HepG2 (cell line): ENCODE data around the gene AP3B1. TPM values are rescaled to one million over a fixed set of nuclear protein-coding genes. Genes with fewer than 3 reads are reported as not detected.

Experiments used
- ATF7-NPFF ChIP-seq: sonication (generic); formaldehyde crosslinking; IDR thresholded peaks from 2 replicates; pipeline ENCODE4 v1.8.1; 2023; ENCODE audit warnings: mild to moderate bottlenecking, low read depth, missing genetic modification reagents, moderate library complexity
- ATRX ChIP-seq: sonication (generic); formaldehyde crosslinking; IDR thresholded peaks from 2 replicates; pipeline ENCODE4 v1.4.0; 2020; ENCODE audit warnings: missing genetic modification reagents, borderline replicate concordance
- CBX5 ChIP-seq: sonication (generic); formaldehyde crosslinking; IDR thresholded peaks from 2 replicates; pipeline ENCODE4 v1.4.0; 2020; ENCODE audit warnings: missing genetic modification reagents, borderline replicate concordance
- GATAD1 ChIP-seq: IDR thresholded peaks from 2 replicates; pipeline ENCODE4 v1.6.1; 2016; ENCODE audit warnings: missing genetic modification reagents, missing compliant biosample characterization
- HOXA3 ChIP-seq: sonication (generic); formaldehyde crosslinking; IDR thresholded peaks from 2 replicates; pipeline ENCODE4 v1.5.0; 2020; ENCODE audit warnings: missing genetic modification reagents
- JUN ChIP-seq: sonication (generic); formaldehyde crosslinking; IDR thresholded peaks from 2 replicates; pipeline ENCODE4 v1.4.0; 2020; ENCODE audit warnings: mild to moderate bottlenecking, missing genetic modification reagents
- MXD4 ChIP-seq: IDR thresholded peaks from 2 replicates; pipeline ENCODE4 v1.6.1; 2016; ENCODE audit warnings: mild to moderate bottlenecking, missing biosample characterization, missing genetic modification reagents
- NPAS2 ChIP-seq: sonication (generic); formaldehyde crosslinking; IDR thresholded peaks from 2 replicates; pipeline ENCODE4 v1.8.0; 2022; ENCODE audit warnings: mild to moderate bottlenecking, missing genetic modification reagents, borderline replicate concordance
- PHB2 ChIP-seq: fragments of 450-650 bp; IDR thresholded peaks from 2 replicates; pipeline ENCODE4 v1.6.1; 2018; ENCODE audit not compliant: partially characterized antibody
- PHF21A ChIP-seq: sonication (generic); formaldehyde crosslinking; IDR thresholded peaks from 2 replicates; pipeline ENCODE4 v1.5.0; 2020; ENCODE audit warnings: mild to moderate bottlenecking, missing genetic modification reagents
- TOPORS ChIP-seq: sonication (generic); formaldehyde crosslinking; IDR thresholded peaks from 2 replicates; pipeline ENCODE4 v1.8.0; 2023; ENCODE audit warnings: mild to moderate bottlenecking, missing genetic modification reagents
- ZC3H13 ChIP-seq: sonication (generic); formaldehyde crosslinking; IDR thresholded peaks from 2 replicates; pipeline ENCODE4 v1.8.1; 2023; ENCODE audit warnings: mild to moderate bottlenecking, missing genetic modification reagents, moderate library complexity
- ZNF205 ChIP-seq: IDR thresholded peaks from 2 replicates; pipeline ENCODE4 v1.6.1; 2018; ENCODE audit warnings: missing biosample characterization, missing genetic modification reagents
- polyA plus RNA-seq, 8 experiments: library from polyadenylated mRNA; depleted of rRNA in 3 of 8; stranded (reverse) in 7 of 8; unstranded in 1 of 8; fragments of >200 nt; fragmentation: Illumina TruSeq in 4 of 8; extraction: Trizol in 4 of 8; gene quantifications; 2 replicates each; pipeline versions ENCODE4 v1.2.1 to v1.2.3, GENCODE V29; 2011 to 2016; ENCODE audit warnings: low read depth in 4 of 8, missing spikeins in 1 of 8, mixed read lengths in 1 of 8; ENCODE audit not compliant: insufficient read depth in 1 of 8
- total RNA-seq, 5 experiments: library from RNA; depleted of rRNA; stranded (reverse); fragments of >200 nt; fragmentation: Illumina TruSeq; extraction: Trizol; gene quantifications; 2 replicates each; pipeline ENCODE4 v1.2.3, GENCODE V29; 2016; ENCODE audit warnings: low read depth in 1 of 5
- TF ChIP-seq, protein P1 (sequence below): sonication (generic); formaldehyde crosslinking; IDR thresholded peaks from 2 replicates; pipeline ENCODE4 v1.9.0; 2021; ENCODE audit warnings: missing genetic modification reagents, borderline replicate concordance
- TF ChIP-seq, protein P2 (sequence below): sonication (generic); formaldehyde crosslinking; IDR thresholded peaks from 2 replicates; pipeline ENCODE4 v1.8.0; 2022; ENCODE audit warnings: missing genetic modification reagents, low read depth, mild to moderate bottlenecking, borderline replicate concordance
- TF ChIP-seq, protein P3 (sequence below): sonication (generic); formaldehyde crosslinking; IDR thresholded peaks from 2 replicates; pipeline ENCODE4 v1.5.0; 2020; ENCODE audit warnings: missing genetic modification reagents
- TF ChIP-seq, protein P4 (sequence below): sonication (generic); formaldehyde crosslinking; IDR thresholded peaks from 2 replicates; pipeline ENCODE4 v1.4.0; 2020; ENCODE audit warnings: mild to moderate bottlenecking, missing genetic modification reagents
- TF ChIP-seq, protein P5 (sequence below): fragments of 450-650 bp; IDR thresholded peaks from 2 replicates; pipeline ENCODE4 v1.6.1; 2016
- TF ChIP-seq, protein P6 (sequence below): sonication (generic); formaldehyde crosslinking; IDR thresholded peaks from 2 replicates; pipeline ENCODE4 v1.8.1; 2023; ENCODE audit warnings: mild to moderate bottlenecking, moderate library complexity, missing genetic modification reagents
- TF ChIP-seq, protein P7 (sequence below), 2 experiments: fragments of 450-650 bp in 1 of 2; sonication (generic) in 1 of 2; formaldehyde crosslinking; IDR thresholded peaks; 2 replicates each; pipeline versions ENCODE4 v1.5.0 to v1.8.0; 2020 to 2022; ENCODE audit warnings: mild to moderate bottlenecking in 1 of 2, missing genetic modification reagents in 1 of 2

The AP3B1 gene
- total and polyA plus RNA-seq, 2 of the 13 experiments (the other 11 are each of a cell fraction or from before 2014, with no cell fraction given), result 37.7 to 51.2 TPM

DNA sequence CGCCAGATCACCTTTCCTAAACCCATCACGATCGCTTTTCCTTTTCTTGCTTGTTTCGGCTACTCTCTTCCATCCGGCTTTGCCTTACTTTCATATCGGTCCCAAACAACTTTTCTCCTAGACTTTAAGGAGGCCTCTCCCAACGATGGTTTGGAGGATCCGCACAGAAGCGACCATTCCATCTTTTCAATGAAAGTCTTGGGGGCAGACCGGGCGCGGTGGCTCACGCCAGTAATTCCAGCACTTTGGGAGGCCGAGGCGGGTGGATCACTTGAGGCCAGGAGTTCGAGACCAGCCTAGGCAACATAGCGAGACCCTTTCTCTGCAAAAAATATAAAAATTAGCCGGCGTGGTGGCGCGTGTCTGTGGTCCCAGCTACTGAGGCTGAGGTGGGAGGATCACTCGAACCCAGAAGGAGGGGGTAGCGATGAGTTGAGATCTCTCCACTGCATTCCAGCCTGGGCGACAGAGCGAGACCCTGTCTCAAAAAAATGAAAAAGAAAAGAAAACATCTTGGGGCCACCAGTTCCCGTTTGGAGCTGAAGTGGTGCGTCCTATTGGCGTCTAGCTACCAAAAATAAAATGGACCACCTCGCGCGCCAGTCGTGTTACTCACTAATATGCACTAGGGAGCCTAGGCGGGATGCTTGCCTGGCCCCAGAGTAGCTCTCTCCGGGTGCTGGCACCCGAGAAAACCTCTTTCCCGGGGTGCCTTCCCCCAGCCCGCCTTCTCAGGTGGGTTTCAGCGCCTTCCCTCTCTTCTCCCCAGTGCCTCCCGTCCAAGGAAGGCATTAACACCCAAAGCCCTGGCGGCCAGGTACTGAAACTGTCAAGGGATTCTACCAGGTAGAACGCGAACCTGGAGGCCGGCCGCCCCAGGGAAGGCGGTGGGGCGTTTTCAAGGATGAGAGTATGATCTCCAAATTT is 800 bp upstream of the AP3B1 start (continued):
- TF ChIP-seq, protein P1, sequence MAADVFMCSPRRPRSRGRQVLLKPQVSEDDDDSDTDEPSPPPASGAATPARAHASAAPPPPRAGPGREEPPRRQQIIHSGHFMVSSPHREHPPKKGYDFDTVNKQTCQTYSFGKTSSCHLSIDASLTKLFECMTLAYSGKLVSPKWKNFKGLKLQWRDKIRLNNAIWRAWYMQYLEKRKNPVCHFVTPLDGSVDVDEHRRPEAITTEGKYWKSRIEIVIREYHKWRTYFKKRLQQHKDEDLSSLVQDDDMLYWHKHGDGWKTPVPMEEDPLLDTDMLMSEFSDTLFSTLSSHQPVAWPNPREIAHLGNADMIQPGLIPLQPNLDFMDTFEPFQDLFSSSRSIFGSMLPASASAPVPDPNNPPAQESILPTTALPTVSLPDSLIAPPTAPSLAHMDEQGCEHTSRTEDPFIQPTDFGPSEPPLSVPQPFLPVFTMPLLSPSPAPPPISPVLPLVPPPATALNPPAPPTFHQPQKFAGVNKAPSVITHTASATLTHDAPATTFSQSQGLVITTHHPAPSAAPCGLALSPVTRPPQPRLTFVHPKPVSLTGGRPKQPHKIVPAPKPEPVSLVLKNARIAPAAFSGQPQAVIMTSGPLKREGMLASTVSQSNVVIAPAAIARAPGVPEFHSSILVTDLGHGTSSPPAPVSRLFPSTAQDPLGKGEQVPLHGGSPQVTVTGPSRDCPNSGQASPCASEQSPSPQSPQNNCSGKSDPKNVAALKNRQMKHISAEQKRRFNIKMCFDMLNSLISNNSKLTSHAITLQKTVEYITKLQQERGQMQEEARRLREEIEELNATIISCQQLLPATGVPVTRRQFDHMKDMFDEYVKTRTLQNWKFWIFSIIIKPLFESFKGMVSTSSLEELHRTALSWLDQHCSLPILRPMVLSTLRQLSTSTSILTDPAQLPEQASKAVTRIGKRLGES (CRISPR knock-in tag), result no peak
- TF ChIP-seq GATAD1 (CRISPR knock-in tag) (no peak), PHB2 (no peak), MXD4 (no peak), CBX5 (no peak), ZC3H13 (CRISPR knock-in tag) (no peak), ATF7-NPFF (CRISPR knock-in tag) (no peak; the same call in 1 of the 2 replicates), ATRX (no peak), NPAS2 (CRISPR knock-in tag) (no peak), JUN (CRISPR knock-in tag) (no peak), ZNF205 (CRISPR knock-in tag) (0 out of 2 replicates have a peak, but pooled peaks have one; percentile 3), TOPORS (CRISPR knock-in tag) (no peak), PHF21A (CRISPR knock-in tag) (peak; percentile 16; the same call in 1 of the 2 replicates), HOXA3 (CRISPR knock-in tag) (no peak)
- TF ChIP-seq, protein P2, sequence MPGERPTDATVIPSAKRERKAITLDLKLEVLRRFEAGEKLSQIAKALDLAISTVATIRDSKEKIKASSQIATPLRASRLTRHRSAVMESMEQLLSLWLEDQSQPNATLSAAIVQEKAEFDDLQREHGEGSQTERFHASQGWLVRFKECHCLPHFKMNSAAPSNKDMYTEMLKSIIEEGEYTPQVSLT (CRISPR knock-in tag), result no peak
- TF ChIP-seq, protein P3, sequence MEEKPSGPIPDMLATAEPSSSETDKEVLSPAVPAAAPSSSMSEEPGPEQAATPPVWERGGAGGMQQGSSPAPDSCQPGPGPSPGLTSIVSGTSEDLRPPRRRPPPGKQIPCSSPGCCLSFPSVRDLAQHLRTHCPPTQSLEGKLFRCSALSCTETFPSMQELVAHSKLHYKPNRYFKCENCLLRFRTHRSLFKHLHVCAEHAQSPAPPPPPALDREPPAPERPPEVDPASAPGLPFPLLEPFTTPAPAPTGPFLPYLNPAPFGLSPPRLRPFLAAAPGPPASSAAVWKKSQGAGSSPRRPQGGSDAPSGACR, result no peak
- TF ChIP-seq, protein P4, sequence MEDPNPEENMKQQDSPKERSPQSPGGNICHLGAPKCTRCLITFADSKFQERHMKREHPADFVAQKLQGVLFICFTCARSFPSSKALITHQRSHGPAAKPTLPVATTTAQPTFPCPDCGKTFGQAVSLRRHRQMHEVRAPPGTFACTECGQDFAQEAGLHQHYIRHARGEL (CRISPR knock-in tag), result no peak
- TF ChIP-seq, protein P5, sequence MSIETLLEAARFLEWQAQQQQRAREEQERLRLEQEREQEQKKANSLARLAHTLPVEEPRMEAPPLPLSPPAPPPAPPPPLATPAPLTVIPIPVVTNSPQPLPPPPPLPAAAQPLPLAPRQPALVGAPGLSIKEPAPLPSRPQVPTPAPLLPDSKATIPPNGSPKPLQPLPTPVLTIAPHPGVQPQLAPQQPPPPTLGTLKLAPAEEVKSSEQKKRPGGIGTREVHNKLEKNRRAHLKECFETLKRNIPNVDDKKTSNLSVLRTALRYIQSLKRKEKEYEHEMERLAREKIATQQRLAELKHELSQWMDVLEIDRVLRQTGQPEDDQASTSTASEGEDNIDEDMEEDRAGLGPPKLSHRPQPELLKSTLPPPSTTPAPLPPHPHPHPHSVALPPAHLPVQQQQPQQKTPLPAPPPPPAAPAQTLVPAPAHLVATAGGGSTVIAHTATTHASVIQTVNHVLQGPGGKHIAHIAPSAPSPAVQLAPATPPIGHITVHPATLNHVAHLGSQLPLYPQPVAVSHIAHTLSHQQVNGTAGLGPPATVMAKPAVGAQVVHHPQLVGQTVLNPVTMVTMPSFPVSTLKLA, result no peak
- TF ChIP-seq, protein P6, sequence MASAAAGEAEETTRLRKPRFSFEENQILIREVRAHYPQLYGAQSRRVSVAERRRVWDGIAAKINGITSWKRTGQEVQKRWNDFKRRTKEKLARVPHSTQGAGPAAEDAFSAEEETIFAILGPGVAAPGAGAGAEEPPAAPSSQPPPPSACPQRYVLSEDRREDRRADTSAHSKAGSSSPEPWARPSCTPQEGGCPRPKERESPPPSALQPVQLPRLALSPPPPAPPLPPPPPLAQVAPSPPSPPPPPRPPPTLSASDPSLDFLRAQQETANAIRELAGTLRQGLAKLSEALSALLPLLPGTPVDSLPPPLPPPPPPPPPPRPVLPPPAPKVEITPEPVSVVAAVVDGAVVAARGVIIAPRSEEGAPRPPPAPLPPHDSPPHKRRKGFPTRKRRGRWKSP (CRISPR knock-in tag), result no peak
- TF ChIP-seq, protein P7, sequence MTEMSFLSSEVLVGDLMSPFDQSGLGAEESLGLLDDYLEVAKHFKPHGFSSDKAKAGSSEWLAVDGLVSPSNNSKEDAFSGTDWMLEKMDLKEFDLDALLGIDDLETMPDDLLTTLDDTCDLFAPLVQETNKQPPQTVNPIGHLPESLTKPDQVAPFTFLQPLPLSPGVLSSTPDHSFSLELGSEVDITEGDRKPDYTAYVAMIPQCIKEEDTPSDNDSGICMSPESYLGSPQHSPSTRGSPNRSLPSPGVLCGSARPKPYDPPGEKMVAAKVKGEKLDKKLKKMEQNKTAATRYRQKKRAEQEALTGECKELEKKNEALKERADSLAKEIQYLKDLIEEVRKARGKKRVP (CRISPR knock-in tag; IDR thresholded peaks at IDR 0.05), result no peak
